HepG2 (cell line): ENCODE measurements around the gene C1QBP.

Experiments
- DNMT1 ChIP-seq: sonication (generic); formaldehyde crosslinking; IDR thresholded peaks from 2 replicates; pipeline ENCODE4 v1.5.1; 2020; ENCODE audit warnings: mild to moderate bottlenecking, missing genetic modification reagents
- TF ChIP-seq, protein P1 (sequence below): sonication (generic); formaldehyde crosslinking; IDR thresholded peaks from 2 replicates; pipeline ENCODE4 v1.4.0; 2020; ENCODE audit warnings: mild to moderate bottlenecking, missing genetic modification reagents
- TF ChIP-seq, protein P2 (sequence below): sonication (generic); formaldehyde crosslinking; IDR thresholded peaks from 2 replicates; pipeline ENCODE4 v1.4.0; 2020; ENCODE audit warnings: low read depth, mild to moderate bottlenecking, missing genetic modification reagents

DNA sequence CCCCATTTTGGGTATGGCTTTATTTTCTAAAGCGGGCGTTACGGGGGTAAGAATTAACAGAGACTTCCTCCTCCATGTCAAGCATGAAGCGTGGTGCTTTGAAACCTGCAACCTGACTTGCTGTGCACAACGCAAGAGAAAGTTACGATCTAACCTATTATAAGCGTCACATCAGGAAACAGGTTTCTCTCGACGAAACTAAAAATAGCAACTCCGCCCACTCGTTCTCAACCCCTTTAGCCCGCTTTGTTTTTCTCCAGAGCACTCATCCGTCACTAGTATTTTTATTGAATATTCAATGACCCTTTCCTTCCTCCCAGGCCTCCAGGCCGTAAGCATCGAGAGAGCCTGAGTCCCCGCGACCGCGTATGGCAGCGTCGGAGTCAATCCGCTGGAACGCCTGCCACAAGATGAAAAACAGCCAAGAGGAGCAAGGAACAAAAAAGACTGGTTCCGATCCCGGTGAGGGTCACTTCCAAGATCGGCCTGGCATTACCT is 20.0 kb downstream of the C1QBP start:
- TF ChIP-seq, protein P1, sequence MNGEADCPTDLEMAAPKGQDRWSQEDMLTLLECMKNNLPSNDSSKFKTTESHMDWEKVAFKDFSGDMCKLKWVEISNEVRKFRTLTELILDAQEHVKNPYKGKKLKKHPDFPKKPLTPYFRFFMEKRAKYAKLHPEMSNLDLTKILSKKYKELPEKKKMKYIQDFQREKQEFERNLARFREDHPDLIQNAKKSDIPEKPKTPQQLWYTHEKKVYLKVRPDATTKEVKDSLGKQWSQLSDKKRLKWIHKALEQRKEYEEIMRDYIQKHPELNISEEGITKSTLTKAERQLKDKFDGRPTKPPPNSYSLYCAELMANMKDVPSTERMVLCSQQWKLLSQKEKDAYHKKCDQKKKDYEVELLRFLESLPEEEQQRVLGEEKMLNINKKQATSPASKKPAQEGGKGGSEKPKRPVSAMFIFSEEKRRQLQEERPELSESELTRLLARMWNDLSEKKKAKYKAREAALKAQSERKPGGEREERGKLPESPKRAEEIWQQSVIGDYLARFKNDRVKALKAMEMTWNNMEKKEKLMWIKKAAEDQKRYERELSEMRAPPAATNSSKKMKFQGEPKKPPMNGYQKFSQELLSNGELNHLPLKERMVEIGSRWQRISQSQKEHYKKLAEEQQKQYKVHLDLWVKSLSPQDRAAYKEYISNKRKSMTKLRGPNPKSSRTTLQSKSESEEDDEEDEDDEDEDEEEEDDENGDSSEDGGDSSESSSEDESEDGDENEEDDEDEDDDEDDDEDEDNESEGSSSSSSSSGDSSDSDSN (CRISPR knock-in tag), result no peak
- TF ChIP-seq, protein P2, sequence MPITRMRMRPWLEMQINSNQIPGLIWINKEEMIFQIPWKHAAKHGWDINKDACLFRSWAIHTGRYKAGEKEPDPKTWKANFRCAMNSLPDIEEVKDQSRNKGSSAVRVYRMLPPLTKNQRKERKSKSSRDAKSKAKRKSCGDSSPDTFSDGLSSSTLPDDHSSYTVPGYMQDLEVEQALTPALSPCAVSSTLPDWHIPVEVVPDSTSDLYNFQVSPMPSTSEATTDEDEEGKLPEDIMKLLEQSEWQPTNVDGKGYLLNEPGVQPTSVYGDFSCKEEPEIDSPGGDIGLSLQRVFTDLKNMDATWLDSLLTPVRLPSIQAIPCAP (CRISPR knock-in tag), result no peak
- TF ChIP-seq DNMT1 (CRISPR knock-in tag), result no peak
